Keratinocyte (primary cell): ENCODE measurements around the gene RAE1. TPM values are rescaled to one million over a fixed set of nuclear protein-coding genes. Genes with fewer than 3 reads are reported as not detected.

ENCODE experiments used
- DNase-seq: peaks from one replicate; pipeline ENCODE4 v3.0.0-alpha.2; 2011; ENCODE audit warnings: low read depth, missing footprints, low spot score
- FAIRE-seq: peaks from 2 replicates; lab custom pipeline; 2011; peaks lifted over from hg19 to GRCh38; lab: Jason Lieb, UNC
- H2AFZ ChIP-seq: 2 replicates; pipeline ENCODE4 v1.6.0; 2012; ENCODE audit warnings: low read length, control low read depth, inconsistent platforms; ENCODE audit not compliant: control insufficient read depth
- H3K27ac ChIP-seq: 2 replicates; pipeline ENCODE4 v1.5.1; 2011; ENCODE audit warnings: low read length; ENCODE audit not compliant: control insufficient read depth, insufficient read depth
- H3K27me3 ChIP-seq: 3 replicates; pipeline ENCODE4 v1.6.0; 2011; ENCODE audit warnings: low read length; ENCODE audit not compliant: control insufficient read depth, insufficient read depth; ENCODE audit errors: extremely low read depth
- H3K36me3 ChIP-seq, 2 experiments: 2 replicates in 1 of 2; 3 replicates in 1 of 2; pipeline ENCODE4 v1.5.1; 2011; ENCODE audit warnings: low read length in 2 of 2, mild to moderate bottlenecking in 1 of 2; ENCODE audit not compliant: control insufficient read depth in 2 of 2, insufficient read depth in 2 of 2; ENCODE audit errors: extremely low read depth in 1 of 2
- H3K4me1 ChIP-seq: 3 replicates; pipeline ENCODE4 v1.5.1; 2011; ENCODE audit warnings: low read length; ENCODE audit not compliant: control insufficient read depth, insufficient read depth; ENCODE audit errors: extremely low read depth
- H3K4me2 ChIP-seq: 3 replicates; pipeline ENCODE4 v1.6.0; 2011; ENCODE audit warnings: low read depth, low read length; ENCODE audit not compliant: control insufficient read depth, insufficient read depth; ENCODE audit errors: extremely low read depth
- H3K4me3 ChIP-seq, 3 experiments: fragments of 200-600 bp in 1 of 3; sonication (generic) in 1 of 3; 2 replicates in 2 of 3; 3 replicates in 1 of 3; pipeline ENCODE4 v1.5.1; 2011 to 2016; ENCODE audit warnings: low read length in 3 of 3, mild to moderate bottlenecking in 3 of 3, control low read depth in 2 of 3, inconsistent platforms in 1 of 3, low read depth in 1 of 3, mixed read lengths in 1 of 3, mixed run types in 1 of 3, moderate library complexity in 1 of 3; ENCODE audit not compliant: control insufficient read depth in 2 of 3, insufficient read depth in 2 of 3; ENCODE audit errors: extremely low read depth in 1 of 3
- H3K79me2 ChIP-seq: 2 replicates; pipeline ENCODE4 v1.6.0; 2012; ENCODE audit warnings: low read length; ENCODE audit not compliant: control insufficient read depth, insufficient read depth
- H3K9ac ChIP-seq: 3 replicates; pipeline ENCODE4 v1.6.0; 2011; ENCODE audit warnings: low read length; ENCODE audit not compliant: control insufficient read depth, insufficient read depth; ENCODE audit errors: extremely low read depth
- H3K9me1 ChIP-seq: 3 replicates; pipeline ENCODE4 v1.6.0; 2011; ENCODE audit warnings: low read length; ENCODE audit not compliant: control insufficient read depth, insufficient read depth; ENCODE audit errors: extremely low read depth
- H3K9me3 ChIP-seq: 2 replicates; pipeline ENCODE4 v1.5.1; 2012; ENCODE audit warnings: low read depth, low read length; ENCODE audit not compliant: control insufficient read depth
- H4K20me1 ChIP-seq: 3 replicates; pipeline ENCODE4 v1.6.0; 2011; ENCODE audit warnings: low read length; ENCODE audit not compliant: control insufficient read depth, insufficient read depth; ENCODE audit errors: extremely low read depth
- CTCF ChIP-seq, 3 experiments: IDR thresholded peaks in 1 of 3; conservative IDR thresholded peaks in 1 of 3; optimal IDR thresholded peaks in 1 of 3; 2 replicates in 2 of 3; 3 replicates in 1 of 3; pipeline versions ENCODE3 to v1.5.1; 2011; ENCODE audit warnings: low read length in 3 of 3, mild to moderate bottlenecking in 3 of 3, moderate library complexity in 2 of 3, control low read depth in 1 of 3, inconsistent platforms in 1 of 3; ENCODE audit not compliant: insufficient read depth in 2 of 3; ENCODE audit errors: extremely low read depth in 1 of 3
- EZH2 ChIP-seq: IDR thresholded peaks from one replicate; pipeline ENCODE4 v1.6.1; 2012; ENCODE audit warnings: inconsistent platforms, mild to moderate bottlenecking, low read length, moderate library complexity
- dilution Hi-C: fragments of 300-500 bp; cut with MboI; formaldehyde crosslinking; loops from one replicate; pipeline ENCODE4 v1.7.0; 2020; ENCODE audit warnings: low sequenced_read_pairs; ENCODE audit not compliant: extremely low pct_ligation_motif_present
- polyA plus RNA-seq, 5 experiments: library from polyadenylated mRNA; depleted of rRNA in 3 of 5; stranded (reverse) in 3 of 5; stranded (forward) in 1 of 5; unstranded in 1 of 5; fragments of >200 nt; gene quantifications; 1 replicate in 1 of 5; 2 replicates in 3 of 5; 3 replicates in 1 of 5; pipeline versions ENCODE4 v1.2.1 to v1.2.3, GENCODE V29; 2011 to 2012; ENCODE audit warnings: missing spikeins in 2 of 5, low read depth in 1 of 5, low replicate concordance in 1 of 5

Gene RAE1
- polyA plus RNA-seq, 1 donor (not counting 4 experiments of a cell fraction or from before 2014, with no cell fraction given), result 32.4 TPM

- Histone ChIP-seq H3K9me1 (no peaks in the 10 kb centered on the region), H2AFZ (no peak overlapping the region), H3K79me2 (no peaks in the 10 kb centered on the region), H4K20me1 (no peaks in the 10 kb centered on the region), H3K27me3 (peaks cover 54% of the 10 kb centered on the region), H3K4me1 (no peaks in the 10 kb centered on the region), H3K9ac (no peak overlapping the region), H3K4me3 (no peak overlapping the region), H3K9me3 (no peaks in the 10 kb centered on the region), H3K36me3 (no peaks in the 10 kb centered on the region), H3K27ac (no peak overlapping the region), H3K4me2 (no peak overlapping the region)
- FAIRE-seq (no peak), DNase-seq (no peak)
- dilution Hi-C loops, result no loop called here
- TF ChIP-seq CTCF (optimal IDR thresholded peaks at IDR 0.05 in 1 of 3, IDR thresholded peaks at IDR 0.05 in 1 of 3, conservative IDR thresholded peaks at IDR 0.05 in 1 of 3; ENCODE audit: extremely low read depth in 1 of 3, insufficient read depth in 2 of 3, low read length in 3 of 3), result peak in 1 of 3 experiments; percentile 14
- no peak for TF ChIP-seq EZH2
These were observed 40.1 kb upstream of the RAE1 start for GRCh38 chr20:57310821-57311514.

- dilution Hi-C loops, result no loop called here
- no peak overlapping the region for H2AFZ ChIP-seq
- H3K9me3 ChIP-seq, result no peaks in the 10 kb centered on the region
- FAIRE-seq (no peak), DNase-seq (no peak)
- H3K27ac ChIP-seq, result no peak overlapping the region
- H3K9me1 ChIP-seq, result no peaks in the 10 kb centered on the region
- TF ChIP-seq EZH2 (no peak), CTCF (optimal IDR thresholded peaks at IDR 0.05 in 1 of 3, IDR thresholded peaks at IDR 0.05 in 1 of 3, conservative IDR thresholded peaks at IDR 0.05 in 1 of 3; ENCODE audit: extremely low read depth in 1 of 3, insufficient read depth in 2 of 3, low read length in 3 of 3) (no peak)
- no peak overlapping the region for H3K9ac ChIP-seq
- no peaks in the 10 kb centered on the region for H3K36me3 ChIP-seq
- no peaks in the 10 kb centered on the region for H4K20me1 ChIP-seq
- H3K4me1 ChIP-seq, result peaks cover 2% of the 10 kb centered on the region
- H3K27me3 ChIP-seq, result peaks cover 57% of the 10 kb centered on the region
- H3K4me3 ChIP-seq, result no peak overlapping the region
- H3K4me2 ChIP-seq, result no peak overlapping the region
- no peaks in the 10 kb centered on the region for H3K79me2 ChIP-seq
These were observed 38.9 kb upstream of the RAE1 start for GRCh38 chr20:57312138-57312537.
